CD4-positive, alpha-beta T cell treated with Interferon alpha-2 for 1 hour (primary cell): Measurements from ENCODE around the gene ANO1.
A peak's percentile ranks its signal among the peaks of the same experiment; 100 is the strongest.

Source experiments
- DNase-seq, 2 donors: peaks; one replicate each; pipeline ENCODE4 v3.0.0-alpha.2; 2020 to 2022

ANO1 gene

GRCh38 chr11:70169127-70169526 lies 91.0 kb downstream of the ANO1 start:
- DNase-seq = no peak

- no peak for DNase-seq
These were observed 91.5 kb downstream of the ANO1 start for GRCh38 chr11:70169632-70170031.

- no peak for DNase-seq
These were observed 92.6 kb downstream of the ANO1 start for GRCh38 chr11:70170596-70171210.

- no peak for DNase-seq
These were observed 94.9 kb downstream of the ANO1 start for GRCh38 chr11:70173018-70173417.

- DNase-seq = no peak
These were observed 96.6 kb downstream of the ANO1 start for GRCh38 chr11:70174547-70175235.

- DNase-seq = no peak
These were observed 97.2 kb downstream of the ANO1 start for GRCh38 chr11:70175236-70175698.

- peak; percentile 21 to 54 for DNase-seq
These were observed 99.0 kb downstream of the ANO1 start for GRCh38 chr11:70176940-70177689.

GRCh38 chr11:70180906-70181305 lies 102.8 kb downstream of the ANO1 start:
- no peak for DNase-seq

GRCh38 chr11:70182266-70182665 lies 104.1 kb downstream of the ANO1 start:
- DNase-seq = no peak

GRCh38 chr11:70183032-70183431 lies 104.9 kb downstream of the ANO1 start:
- no peak for DNase-seq

- DNase-seq = no peak
These were observed 105.5 kb downstream of the ANO1 start for GRCh38 chr11:70183483-70184176.

GRCh38 chr11:70184396-70184795 lies 106.3 kb downstream of the ANO1 start:
- DNase-seq = no peak

GRCh38 chr11:70185348-70186055 lies 107.4 kb downstream of the ANO1 start:
- DNase-seq = no peak

- no peak for DNase-seq
These were observed 108.3 kb downstream of the ANO1 start for GRCh38 chr11:70186420-70186819.

GRCh38 chr11:70186936-70187335 lies 108.8 kb downstream of the ANO1 start:
- DNase-seq = no peak

- DNase-seq = no peak
These were observed 109.7 kb downstream of the ANO1 start for GRCh38 chr11:70187771-70188170.

- no peak for DNase-seq
These were observed 111.5 kb downstream of the ANO1 start for GRCh38 chr11:70189622-70190021.

- DNase-seq = peak; percentile 24 to 27
These were observed 113.5 kb downstream of the ANO1 start for GRCh38 chr11:70191495-70192140.

GRCh38 chr11:70192666-70193410 lies 114.7 kb downstream of the ANO1 start:
- no peak for DNase-seq

- DNase-seq = no peak
These were observed 115.5 kb downstream of the ANO1 start for GRCh38 chr11:70193411-70194292.
